ENCODE measurements around the gene PCSK1. TPM values are rescaled to one million over a fixed set of nuclear protein-coding genes. Genes with fewer than 3 reads are reported as not detected.

The PCSK1 gene
- total and polyA plus RNA-seq, 2 of the 8 experiments (the other 6 are each of a cell fraction or from before 2014, with no cell fraction given), result 1.3 to 3.2 TPM

DNA sequence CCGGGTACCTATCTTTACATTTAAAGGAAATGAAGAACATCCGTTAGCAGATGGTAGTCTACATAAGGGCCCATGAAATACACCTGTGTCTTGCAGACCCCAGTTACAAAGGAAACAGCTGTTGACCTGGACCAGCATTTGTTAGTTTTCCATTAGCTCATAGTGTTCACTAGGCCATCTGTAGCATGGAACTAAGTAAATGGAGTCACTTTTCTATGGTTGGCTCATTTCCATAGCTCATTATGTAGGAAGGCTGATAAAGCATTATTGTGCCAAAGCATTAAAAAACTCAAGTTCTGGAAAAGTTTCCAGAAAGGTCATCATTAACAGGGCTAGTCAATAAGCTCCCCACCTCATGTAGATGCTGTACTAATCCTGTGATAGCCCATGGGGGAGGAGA is 62.1 kb downstream of the PCSK1 start:
- no peaks in the 10 kb centered on the region for H3K79me2 ChIP-seq (ENCODE audit: control insufficient read depth in 1 of 2, insufficient read depth in 2 of 2, low read length in 2 of 2)
- POLR2A ChIA-PET (ENCODE audit: partially characterized antibody), result no interaction called here
- H3K18ac ChIP-seq (ENCODE audit: extremely low read depth, low read length), result no peak overlapping the region
- TF ChIP-seq EP300 (IDR thresholded peaks at IDR 0.05; ENCODE audit: borderline replicate concordance in 1 of 2, low read depth in 2 of 2, low read length in 2 of 2) (no peak), SIX5 (IDR thresholded peaks at IDR 0.05; ENCODE audit: low read depth, low read length) (no peak), CBX8 (IDR thresholded peaks at IDR 0.05; ENCODE audit: borderline replicate concordance, low read depth, low read length) (no peak), GABPA (IDR thresholded peaks at IDR 0.05; ENCODE audit: borderline replicate concordance, insufficient read depth, low read length) (no peak), MAFK (IDR thresholded peaks at IDR 0.05; ENCODE audit: low read depth, low read length) (no peak), TEAD4 (IDR thresholded peaks at IDR 0.05; ENCODE audit: low read depth, low read length) (no peak), EZH2 (IDR thresholded peaks at IDR 0.05; ENCODE audit: low read depth, low read length, severe bottlenecking) (no peak), RNF2 (IDR thresholded peaks at IDR 0.05; ENCODE audit: borderline replicate concordance, low read depth, low read length, missing control alignments, poor library complexity, severe bottlenecking) (no peak), CREB1 (IDR thresholded peaks at IDR 0.05) (no peak), YY1 (IDR thresholded peaks at IDR 0.05; ENCODE audit: low read depth, low read length) (no peak)
- H3K9me3 ChIP-seq (ENCODE audit: insufficient read depth in 2 of 2, low read depth in 1 of 2, low read length in 1 of 2), result peaks cover 0 to 6% of the 10 kb centered on the region in 2 experiments; a peak in 1 of 4 replicates
- no peak overlapping the region for H2BK120ac ChIP-seq (replicated peaks; ENCODE audit: low read depth, low read length)
- H4K5ac ChIP-seq (ENCODE audit: insufficient read length, low read depth, low read length), result no peak overlapping the region
- H3K4ac ChIP-seq (replicated peaks; ENCODE audit: insufficient read length, low read depth, low read length), result no peak overlapping the region
- H4K8ac ChIP-seq (ENCODE audit: extremely low read depth, insufficient read depth, low read length), result no peak overlapping the region
- no peak overlapping the region for H3K27ac ChIP-seq (ENCODE audit: low read depth, low read length)
- no peak overlapping the region for H3K4me2 ChIP-seq (ENCODE audit: insufficient read depth in 1 of 2, low read depth in 2 of 2, low read length in 2 of 2)
- no peaks in the 10 kb centered on the region for H3K23me2 ChIP-seq (ENCODE audit: low read depth, low read length)
- no peaks in the 10 kb centered on the region for H3K79me1 ChIP-seq (ENCODE audit: low read depth, low read length)
- DNase-seq (ENCODE audit: low read depth in 1 of 2, low spot score in 2 of 2) (no peak), FAIRE-seq (no peak)
- no peak overlapping the region for H3K23ac ChIP-seq (ENCODE audit: insufficient read length)
- H3K4me1 ChIP-seq (replicated peaks in 1 of 4; ENCODE audit: control insufficient read depth in 3 of 4, insufficient read depth in 4 of 4, low read length in 3 of 4), result no peaks in the 10 kb centered on the region
- CTCF ChIA-PET (ENCODE audit: partially characterized antibody), result interaction anchor here (0.6 to 1.8 kb wide), 3 partner anchors 26 to 1839 kb away, joined by 3 to 6 read pairs (median 5); no protein-coding TSS in a partner anchor
- H2BK15ac ChIP-seq (ENCODE audit: low read length), result no peak overlapping the region
- no peak overlapping the region for H3K56ac ChIP-seq (replicated peaks; ENCODE audit: insufficient read length, low read depth, low read length)
- no peak overlapping the region for H2BK20ac ChIP-seq (ENCODE audit: low read length)
- WGBS, 2 experiments (ENCODE audit: extremely low coverage in 1 of 2, insufficient coverage in 1 of 2, insufficient read length in 1 of 2, insufficient replicate concordance in 2 of 2, low coverage in 1 of 2, low lambda C conversion rate in 2 of 2, missing lambda C conversion rate in 1 of 2), result 83% methylated on average over 2 of the region's 2 CpGs; no CpG with 5 or more reads in 1 of the 2 experiments
- H2BK5ac ChIP-seq (ENCODE audit: low read depth, low read length), result no peak overlapping the region
- no peak overlapping the region for H3K9ac ChIP-seq (replicated peaks in 1 of 4; ENCODE audit: extremely low read depth in 1 of 4, low read depth in 3 of 4, low read length in 3 of 4)
- H2BK12ac ChIP-seq (ENCODE audit: low read depth, low read length), result no peak overlapping the region
- no peak overlapping the region for H4K91ac ChIP-seq (replicated peaks; ENCODE audit: insufficient read length, low read length)
- no peak overlapping the region for H2AFZ ChIP-seq (ENCODE audit: low read length)
- H4K20me1 ChIP-seq (replicated peaks in 1 of 2; ENCODE audit: control insufficient read depth in 1 of 2, insufficient read depth in 2 of 2, low read length in 2 of 2), result no peaks in the 10 kb centered on the region
- no peaks in the 10 kb centered on the region for H3K27me3 ChIP-seq (replicated peaks in 1 of 4; ENCODE audit: control insufficient read depth in 3 of 4, extremely low read depth in 1 of 4, insufficient read depth in 3 of 4, low read length in 3 of 4)
- no peaks in the 10 kb centered on the region for H3K36me3 ChIP-seq (ENCODE audit: control insufficient read depth in 2 of 4, insufficient read depth in 4 of 4, low read length in 3 of 4)
- H3K4me3 ChIP-seq (ENCODE audit: extremely low read depth in 1 of 4, insufficient read depth in 2 of 4, low read depth in 3 of 4, low read length in 4 of 4), result no peak overlapping the region
- no peak overlapping the region for H3K14ac ChIP-seq (ENCODE audit: insufficient read length)
- H2AK5ac ChIP-seq (ENCODE audit: low read depth, low read length), result no peak overlapping the region

Measured in H1 (cell line).